LNCaP clone FGC (cell line): ENCODE data around the gene GABBR1.

ENCODE experiments used
- DNase-seq: peaks from one replicate; pipeline ENCODE4 v3.0.0-alpha.2; 2011; ENCODE audit warnings: low read depth
- H3K4me3 ChIP-seq: 2 replicates; pipeline ENCODE4 v1.5.1; 2011; ENCODE audit warnings: mild to moderate bottlenecking, low read depth, low read length, control low read depth
- TF ChIP-seq, protein P1 (sequence below): IDR thresholded peaks from 2 replicates; pipeline ENCODE4 v1.5.1; 2012; ENCODE audit warnings: mild to moderate bottlenecking; ENCODE audit not compliant: control insufficient read depth, insufficient read depth; ENCODE audit errors: extremely low read depth

Gene GABBR1

GRCh38 chr6:29603456-29603855, 29.5 kb downstream of the GABBR1 start:
- TF ChIP-seq, protein P1, sequence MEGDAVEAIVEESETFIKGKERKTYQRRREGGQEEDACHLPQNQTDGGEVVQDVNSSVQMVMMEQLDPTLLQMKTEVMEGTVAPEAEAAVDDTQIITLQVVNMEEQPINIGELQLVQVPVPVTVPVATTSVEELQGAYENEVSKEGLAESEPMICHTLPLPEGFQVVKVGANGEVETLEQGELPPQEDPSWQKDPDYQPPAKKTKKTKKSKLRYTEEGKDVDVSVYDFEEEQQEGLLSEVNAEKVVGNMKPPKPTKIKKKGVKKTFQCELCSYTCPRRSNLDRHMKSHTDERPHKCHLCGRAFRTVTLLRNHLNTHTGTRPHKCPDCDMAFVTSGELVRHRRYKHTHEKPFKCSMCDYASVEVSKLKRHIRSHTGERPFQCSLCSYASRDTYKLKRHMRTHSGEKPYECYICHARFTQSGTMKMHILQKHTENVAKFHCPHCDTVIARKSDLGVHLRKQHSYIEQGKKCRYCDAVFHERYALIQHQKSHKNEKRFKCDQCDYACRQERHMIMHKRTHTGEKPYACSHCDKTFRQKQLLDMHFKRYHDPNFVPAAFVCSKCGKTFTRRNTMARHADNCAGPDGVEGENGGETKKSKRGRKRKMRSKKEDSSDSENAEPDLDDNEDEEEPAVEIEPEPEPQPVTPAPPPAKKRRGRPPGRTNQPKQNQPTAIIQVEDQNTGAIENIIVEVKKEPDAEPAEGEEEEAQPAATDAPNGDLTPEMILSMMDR: no peak
- DNase-seq: no peak
- no peak overlapping the region for H3K4me3 ChIP-seq

GRCh38 chr6:29602564-29603361, 30.2 kb downstream of the GABBR1 start:
- no peak overlapping the region for H3K4me3 ChIP-seq
- TF ChIP-seq, protein P1: peak; percentile 32
- no peak for DNase-seq

- H3K4me3 ChIP-seq: no peak overlapping the region
- no peak for DNase-seq
- TF ChIP-seq, protein P1: no peak
Measured at GRCh38 chr6:29598172-29598747, 34.7 kb downstream of the GABBR1 start.

DNA sequence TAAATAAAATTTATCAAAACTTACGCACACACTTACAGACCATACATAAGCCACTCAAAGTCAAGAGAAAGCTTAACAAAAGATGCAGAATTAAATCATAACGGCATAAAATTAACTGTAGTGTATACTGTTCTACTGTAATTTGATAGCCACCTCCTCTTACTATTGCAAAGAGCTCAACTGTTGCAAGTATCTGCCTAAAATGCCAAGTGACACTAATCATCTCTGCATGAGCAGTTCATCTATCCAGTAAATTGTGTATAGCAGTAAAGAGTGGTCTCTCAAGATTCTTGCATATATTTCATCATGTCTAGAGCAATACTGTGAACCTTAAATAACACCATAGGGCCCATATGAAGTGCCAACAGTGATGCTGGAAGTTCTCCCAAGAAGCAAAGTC, 35.8 kb downstream of the GABBR1 start:
- TF ChIP-seq, protein P1: no peak
- H3K4me3 ChIP-seq: no peak overlapping the region
- no peak for DNase-seq

GRCh38 chr6:29596381-29596900, 36.5 kb downstream of the GABBR1 start:
- DNase-seq: no peak
- TF ChIP-seq, protein P1: no peak
- H3K4me3 ChIP-seq: no peak overlapping the region

GRCh38 chr6:29593199-29593855, 39.7 kb downstream of the GABBR1 start:
- H3K4me3 ChIP-seq: no peak overlapping the region
- DNase-seq: no peak
- TF ChIP-seq, protein P1: no peak
